Stimulated activated CD4-positive, alpha-beta T cell treated with anti-CD3 and anti-CD28 coated beads, Interleukin-1b, Interleukin-23, amount 100 ng/mL, for 48 hours (primary cell): ENCODE measurements around the gene AMPD2.

Experiments
- DNase-seq: peaks from one replicate; pipeline ENCODE4 v3.0.0-alpha.2; 2020

The AMPD2 gene

DNA sequence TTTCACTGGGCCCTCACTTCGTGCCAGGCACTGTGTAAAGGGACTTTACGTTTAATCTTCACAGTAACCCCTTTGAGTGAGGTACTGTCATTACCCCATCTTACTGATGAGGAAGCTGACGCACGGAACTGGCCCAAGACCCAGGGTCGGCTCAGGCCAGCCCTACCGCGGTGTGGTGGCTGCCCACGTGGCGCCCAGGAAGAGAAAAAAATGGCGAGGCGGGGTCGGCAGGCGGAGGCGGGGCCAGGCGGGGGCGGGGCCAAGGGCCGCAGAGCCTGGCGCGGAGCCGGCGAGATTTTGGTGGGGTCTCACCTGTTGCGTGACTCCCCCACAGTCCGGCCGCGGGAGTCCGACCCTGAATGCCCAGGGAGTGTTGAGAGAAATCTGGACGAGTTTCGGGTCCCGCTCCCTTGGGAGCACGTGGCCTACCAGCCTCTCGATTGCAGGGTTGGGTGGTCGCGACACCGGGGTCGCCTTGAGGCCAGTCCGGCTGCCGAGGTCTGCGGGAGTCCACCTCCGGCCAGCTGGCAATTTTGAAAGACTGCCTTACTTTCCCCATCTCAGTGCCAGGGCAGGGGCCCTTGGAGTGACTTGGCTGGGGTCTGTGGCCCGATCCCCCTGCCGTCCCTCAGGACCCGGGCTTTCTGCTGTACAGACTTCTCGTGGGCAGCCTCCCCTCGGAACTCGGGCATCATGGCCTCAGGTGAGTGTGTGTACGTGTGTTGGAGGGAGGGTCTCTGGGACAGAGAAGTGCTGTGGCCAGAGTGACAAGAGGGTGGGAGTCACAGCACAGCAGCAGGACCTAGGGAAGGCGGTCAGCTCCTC, at the start of gene AMPD2, which contains the start of gene GNAT2:
Gene AMPD2 (plus strand): TSS at position 262 of the 825 bp plus-strand sequence. CDS start 1,339 bp downstream, outside the sequence.
Gene GNAT2 (minus strand): TSS at position 41 of the 825 bp plus-strand sequence. CDS start 6,746 bp downstream, outside the sequence.
- DNase-seq, result peak; percentile 78

DNA sequence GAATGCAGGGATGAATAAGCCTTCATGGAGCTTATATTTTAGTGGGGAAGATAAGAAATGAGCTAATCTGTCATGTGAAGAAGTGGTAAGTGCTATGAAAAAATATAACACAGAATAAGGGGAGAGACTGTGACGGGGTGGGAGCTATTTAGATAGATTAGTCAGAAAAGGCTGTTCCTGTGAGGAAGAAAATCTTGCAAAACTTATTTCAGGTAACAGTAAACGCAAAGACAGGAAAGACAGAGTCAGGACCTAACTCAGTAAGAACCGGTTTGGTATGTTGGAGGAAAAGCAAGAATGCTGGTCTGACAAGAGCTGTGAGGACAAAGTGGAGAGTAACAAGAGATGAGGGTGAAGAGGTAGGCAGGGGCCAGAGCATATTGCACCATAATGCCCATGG, 49.2 kb upstream of the AMPD2 start:
- no peak for DNase-seq

DNA sequence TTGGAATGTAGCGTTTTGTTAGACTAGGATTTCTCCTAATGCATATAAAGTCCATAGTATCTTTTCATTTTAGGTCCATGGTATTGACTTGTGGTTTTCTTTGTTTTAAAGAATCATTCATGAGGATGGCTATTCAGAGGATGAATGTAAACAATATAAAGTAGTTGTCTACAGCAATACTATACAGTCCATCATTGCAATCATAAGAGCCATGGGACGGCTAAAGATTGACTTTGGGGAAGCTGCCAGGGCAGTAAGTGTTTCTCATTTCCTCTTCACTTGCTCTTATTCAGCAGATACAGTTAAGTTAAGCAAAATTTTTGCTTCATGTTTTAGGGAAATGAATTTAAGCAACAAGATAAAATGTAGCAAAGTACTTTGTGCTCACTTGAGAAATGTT, 45.9 kb upstream of the AMPD2 start:
- no peak for DNase-seq

DNA sequence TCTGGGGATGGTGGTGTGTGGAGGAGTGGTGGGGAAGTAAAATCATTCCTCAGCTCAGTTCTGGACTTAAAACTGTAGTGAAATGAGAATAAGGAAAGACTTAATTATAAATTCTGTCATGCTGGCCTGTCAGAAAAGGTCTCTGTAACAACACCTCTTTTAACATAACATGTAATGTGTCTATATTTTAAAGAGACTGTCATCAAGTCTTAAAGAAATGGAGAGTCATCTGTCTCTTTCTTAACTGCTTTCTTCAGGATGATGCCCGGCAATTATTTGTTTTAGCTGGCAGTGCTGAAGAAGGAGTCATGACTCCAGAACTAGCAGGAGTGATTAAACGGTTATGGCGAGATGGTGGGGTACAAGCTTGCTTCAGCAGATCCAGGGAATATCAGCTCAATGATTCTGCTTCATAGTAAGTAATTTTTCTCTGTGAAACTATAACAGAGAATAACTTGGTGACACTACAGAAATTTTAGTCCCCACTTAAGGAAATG, 40.6 kb upstream of the AMPD2 start:
- DNase-seq, result no peak

DNA sequence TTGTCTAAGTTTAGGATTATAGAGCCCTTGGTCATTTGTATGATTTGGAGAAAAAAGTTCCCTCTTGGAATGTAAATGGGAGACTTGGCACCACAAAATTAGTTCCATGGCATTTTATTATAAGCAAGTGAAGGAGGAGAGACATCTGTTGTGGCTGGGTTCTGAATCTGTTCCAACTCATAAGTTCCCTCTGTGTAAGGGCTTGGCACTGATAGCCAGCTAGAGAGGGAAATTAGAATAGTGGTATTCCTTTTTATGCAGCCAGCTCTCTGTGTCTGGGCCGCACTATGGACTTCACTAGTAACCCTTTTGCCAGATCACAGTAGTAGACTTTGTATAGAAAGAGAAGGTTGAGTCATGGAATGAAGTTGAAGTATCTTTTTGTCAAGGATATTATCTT, 40.1 kb upstream of the AMPD2 start:
- DNase-seq, result no peak

DNA sequence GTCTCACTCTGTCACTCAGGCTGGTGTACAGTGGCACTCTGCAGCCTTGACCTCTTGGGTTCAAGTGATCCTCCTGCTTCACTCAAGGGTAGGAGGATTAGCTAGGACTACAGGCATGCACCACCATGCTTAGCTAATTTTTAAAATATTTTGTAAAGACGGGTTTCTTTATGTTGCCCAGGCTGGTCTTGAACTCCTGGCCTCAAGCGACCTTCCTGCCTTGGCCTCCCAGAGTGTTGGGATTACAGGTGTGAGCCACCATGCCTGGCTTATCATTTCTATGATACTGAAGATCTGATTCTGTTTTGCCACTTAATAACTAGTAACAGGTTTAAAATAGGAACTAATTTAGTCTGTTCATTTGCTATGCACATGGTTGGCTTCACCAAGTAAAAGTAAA, 37.6 kb upstream of the AMPD2 start:
- no peak for DNase-seq

DNA sequence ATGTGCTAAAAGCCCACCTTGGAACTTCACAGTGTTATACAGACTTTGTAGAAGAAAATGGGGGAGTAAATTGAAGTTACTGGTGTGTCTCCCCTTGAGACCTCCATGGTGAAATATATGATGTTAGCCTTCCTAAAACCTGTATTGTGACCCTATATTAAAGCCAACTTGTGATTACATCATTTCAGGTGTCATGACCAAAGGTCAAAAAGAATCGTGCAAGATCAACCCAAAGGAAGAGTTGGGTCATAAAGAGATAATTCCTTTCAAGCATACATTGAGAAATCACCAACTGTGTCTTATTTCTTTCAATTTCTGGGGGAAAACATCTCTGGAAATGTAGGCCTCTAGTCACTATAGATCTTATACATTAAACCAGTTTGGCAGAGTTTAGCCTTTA, 34.9 kb upstream of the AMPD2 start:
- no peak for DNase-seq

- DNase-seq, result no peak
These were observed 33.6 kb upstream of the AMPD2 start for GRCh38 chr1:109586055-109586454.

DNA sequence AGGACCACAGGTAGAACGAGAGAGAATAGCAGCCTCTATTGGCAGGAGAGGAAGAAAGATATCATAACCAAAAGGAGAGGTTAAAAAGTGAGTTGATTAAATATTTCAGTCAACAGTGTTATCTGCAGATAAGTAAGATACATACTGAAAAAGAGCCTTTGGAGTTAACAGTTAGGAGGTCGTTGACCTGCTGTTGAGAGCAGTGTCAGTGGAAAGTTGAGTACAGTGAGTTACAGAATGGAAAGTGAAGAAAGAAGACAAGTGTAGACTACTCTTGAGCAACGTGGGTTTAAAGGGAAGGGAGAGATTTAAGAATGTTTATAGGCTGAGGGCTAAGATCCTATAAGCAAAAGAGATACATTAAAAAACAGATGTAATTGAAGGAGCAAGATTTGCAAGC, 30.5 kb upstream of the AMPD2 start:
- DNase-seq, result no peak

DNA sequence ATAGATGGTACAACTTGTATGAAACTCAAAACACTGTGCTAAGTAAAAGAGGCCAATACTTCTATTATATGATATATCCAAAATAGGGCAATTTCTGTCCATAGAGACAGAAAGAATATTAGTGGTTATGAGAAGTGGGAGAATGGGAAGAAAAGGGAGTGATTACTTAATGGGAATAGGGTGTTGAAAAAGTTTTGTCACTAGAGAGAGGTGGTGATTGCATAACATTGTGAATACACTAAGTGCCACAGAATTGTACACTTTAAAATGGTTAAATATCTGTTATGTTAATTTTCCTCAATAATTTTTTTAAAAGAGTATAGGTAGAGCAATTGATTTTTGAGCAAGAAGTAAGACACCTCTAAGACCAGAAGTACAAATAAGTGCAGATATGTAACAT, 30.0 kb upstream of the AMPD2 start:
- no peak for DNase-seq

DNA sequence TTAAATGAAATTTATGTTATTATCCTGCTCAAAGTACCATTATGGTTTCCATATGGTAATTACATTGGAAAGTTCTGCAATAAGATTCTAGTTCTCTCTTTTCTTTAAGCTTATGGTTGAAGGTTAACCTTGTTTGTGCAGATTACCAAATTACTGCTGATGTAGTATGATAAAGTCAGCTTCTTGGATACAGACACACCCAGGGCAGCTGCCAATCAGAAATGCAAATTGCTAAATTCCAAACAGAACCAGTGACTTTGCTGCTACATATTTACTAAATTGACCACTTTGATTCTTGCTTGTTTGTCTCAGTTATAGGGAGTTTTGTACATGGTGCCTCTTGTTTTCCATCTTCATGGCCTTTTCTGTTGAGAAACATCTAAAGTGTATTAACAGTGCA, 26.7 kb upstream of the AMPD2 start:
- no peak for DNase-seq

DNA sequence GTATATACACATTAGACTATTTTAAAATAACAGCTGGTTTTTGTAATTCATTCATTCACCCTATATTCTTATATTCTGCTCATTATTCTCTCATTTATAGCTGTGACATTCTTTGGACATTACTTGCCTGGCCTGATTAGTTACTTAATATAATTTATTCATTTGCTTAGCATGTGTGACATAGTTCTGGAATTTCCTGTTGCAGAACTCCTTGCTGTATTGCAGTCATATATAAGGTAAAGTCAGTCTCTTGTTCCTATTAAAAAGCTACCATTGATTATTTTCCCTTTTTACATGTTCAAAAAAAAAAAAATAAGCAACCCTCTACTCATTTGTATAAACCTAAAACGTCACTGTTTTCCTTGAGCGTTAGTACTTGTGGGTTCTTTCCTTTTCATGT, 24.1 kb upstream of the AMPD2 start:
- DNase-seq, result no peak

GRCh38 chr1:109598156-109598555, 21.5 kb upstream of the AMPD2 start:
- no peak for DNase-seq

DNA sequence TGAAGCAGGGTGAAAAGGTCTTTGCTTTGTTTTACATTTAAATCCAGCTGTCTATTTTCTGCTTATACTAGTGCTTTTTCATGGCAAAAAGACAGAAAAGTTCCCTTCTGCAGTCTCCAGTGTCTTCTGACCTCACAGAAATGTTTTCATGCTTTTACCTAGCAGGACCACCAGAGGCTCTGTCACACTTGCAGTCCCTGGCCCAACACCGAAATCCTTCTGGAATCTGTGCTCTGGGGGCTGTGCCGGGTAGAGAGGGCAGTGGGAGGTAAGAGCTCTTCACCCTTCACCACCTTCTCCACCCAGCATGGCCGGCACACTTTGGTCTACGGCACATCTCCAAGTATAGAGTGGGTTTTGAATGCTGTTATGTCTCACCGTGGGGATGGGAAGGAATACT, 21.0 kb upstream of the AMPD2 start:
- no peak for DNase-seq

DNA sequence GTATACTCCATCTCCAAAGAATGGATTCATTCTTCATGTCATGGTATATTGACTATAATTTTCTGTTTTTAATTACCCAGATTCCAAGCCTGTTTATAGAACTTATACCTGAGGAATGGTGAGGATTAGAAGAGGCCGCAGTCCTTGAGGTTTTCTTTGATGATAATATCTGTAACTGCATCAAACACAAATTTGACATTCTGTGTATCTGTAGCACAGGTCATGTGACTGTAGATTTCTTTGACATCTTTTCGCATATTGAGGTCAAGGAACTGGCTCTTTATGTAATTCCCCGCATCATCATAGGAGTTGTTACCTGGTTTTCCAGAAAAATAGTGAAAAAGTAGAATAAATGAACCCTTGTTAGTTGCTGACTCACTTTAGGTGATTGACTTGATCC, 16.4 kb upstream of the AMPD2 start:
- no peak for DNase-seq

- DNase-seq, result no peak
These were observed 14.3 kb upstream of the AMPD2 start for GRCh38 chr1:109605381-109605780.

DNA sequence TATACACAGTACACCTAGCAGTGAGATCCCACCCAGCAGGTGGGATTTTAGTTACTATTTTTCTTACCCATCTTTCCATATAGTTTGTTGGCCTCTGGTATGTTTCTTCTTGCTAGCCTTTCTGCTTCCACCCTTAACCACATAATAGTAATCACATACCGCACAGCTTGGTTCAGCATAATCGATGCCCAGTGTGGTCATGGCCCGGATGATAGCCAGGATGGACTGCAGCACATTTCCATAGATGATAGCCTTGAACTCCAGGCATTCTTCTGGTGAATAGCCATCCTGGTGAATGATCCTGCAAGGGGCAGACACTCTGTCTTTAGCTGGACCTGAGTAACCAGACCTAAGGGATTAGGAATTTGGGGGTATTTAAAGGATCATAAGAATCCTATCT, 9.8 kb upstream of the AMPD2 start:
- no peak for DNase-seq

GRCh38 chr1:109610609-109611307, 8.9 kb upstream of the AMPD2 start:
- no peak for DNase-seq

DNA sequence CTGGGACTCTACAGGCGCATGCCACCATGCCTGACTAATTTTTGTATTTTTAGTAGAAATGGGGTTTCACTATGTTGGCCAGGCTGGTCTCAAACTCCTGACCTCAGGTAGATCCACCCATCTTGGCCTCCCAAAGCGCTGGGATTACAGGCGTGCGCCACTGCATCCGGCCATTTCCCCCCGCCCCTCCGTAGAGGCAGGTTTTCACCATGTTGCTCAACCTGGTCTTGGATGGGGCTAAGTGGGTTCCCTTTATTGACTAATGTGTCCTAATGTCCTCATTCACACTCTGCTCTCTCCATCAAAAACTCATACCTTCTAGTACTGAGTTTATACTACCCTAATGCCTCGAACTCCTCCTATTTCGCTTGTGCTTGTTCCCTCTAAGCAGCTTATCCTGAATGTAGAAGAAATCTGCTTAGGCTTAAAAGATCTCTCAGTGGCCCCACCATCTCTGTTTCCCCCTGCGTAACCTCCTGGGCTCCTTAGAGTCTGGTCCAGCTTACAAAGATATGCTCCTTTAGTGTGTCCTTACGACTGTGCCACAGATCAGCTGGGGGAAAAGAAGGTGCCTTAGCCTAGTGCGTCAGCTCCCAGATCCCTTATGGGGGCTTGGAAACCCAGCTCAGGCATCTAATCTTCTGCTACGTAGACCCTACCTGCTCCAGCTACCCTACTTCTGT, 8.2 kb upstream of the AMPD2 start:
- no peak for DNase-seq

DNA sequence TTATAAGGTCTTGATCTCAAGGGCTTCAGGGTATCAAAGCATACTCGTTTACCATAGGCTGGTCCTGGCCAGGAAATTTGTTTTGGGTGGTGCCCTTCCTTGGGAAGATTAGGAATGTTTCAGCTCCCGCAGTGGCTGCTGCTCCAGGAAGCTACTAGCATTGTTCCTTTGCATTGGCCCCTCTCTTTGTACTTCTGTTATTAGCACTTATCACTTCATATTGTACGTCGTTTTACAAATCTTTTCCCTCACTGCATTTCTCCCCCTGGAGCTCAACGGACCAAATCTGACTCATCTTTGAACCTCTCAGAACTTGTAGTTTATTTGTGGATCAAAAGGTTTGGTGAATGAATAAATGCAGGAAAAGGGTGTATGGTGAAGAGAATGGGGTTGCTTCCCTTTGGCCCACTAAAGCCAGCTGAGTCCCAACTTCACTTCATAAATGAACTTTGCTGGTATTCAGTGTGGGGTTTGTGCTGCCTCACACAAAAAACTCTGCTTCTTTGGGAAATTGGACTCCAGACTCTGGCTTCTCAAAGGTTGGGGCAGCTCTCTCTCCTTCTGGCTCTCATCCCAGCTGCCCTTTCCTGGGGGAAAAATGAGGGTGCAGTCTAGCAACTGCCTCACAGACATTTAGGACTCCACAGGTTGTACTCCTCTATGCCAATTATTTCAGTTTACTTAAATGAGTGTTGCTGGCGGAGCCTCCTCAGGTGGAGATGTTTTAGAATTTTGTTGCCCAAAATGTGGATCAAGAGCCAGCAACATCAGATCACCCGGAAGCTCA, 6.1 kb upstream of the AMPD2 start:
- DNase-seq, result no peak

- no peak for DNase-seq
These were observed 3.8 kb upstream of the AMPD2 start for GRCh38 chr1:109615879-109616278.

DNA sequence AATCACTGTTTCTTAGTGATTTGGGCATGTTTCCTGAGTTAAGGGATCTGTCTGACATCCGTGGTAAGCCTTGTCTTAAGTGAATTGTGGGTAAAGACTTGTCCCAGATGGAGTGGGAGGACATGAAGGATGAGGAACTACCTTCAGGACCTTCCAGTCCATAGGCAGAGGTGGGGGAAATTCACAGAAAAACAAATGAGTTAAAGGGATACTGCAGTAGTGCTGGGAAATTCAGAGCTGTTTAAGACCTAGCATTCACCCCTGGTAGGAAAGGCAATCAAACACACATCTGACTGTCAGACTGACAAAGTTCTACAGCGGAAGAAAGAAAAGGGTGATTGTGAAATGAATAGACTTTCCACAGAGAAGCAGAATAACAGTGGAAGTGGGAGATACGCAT, 3.2 kb upstream of the AMPD2 start:
- no peak for DNase-seq

DNA sequence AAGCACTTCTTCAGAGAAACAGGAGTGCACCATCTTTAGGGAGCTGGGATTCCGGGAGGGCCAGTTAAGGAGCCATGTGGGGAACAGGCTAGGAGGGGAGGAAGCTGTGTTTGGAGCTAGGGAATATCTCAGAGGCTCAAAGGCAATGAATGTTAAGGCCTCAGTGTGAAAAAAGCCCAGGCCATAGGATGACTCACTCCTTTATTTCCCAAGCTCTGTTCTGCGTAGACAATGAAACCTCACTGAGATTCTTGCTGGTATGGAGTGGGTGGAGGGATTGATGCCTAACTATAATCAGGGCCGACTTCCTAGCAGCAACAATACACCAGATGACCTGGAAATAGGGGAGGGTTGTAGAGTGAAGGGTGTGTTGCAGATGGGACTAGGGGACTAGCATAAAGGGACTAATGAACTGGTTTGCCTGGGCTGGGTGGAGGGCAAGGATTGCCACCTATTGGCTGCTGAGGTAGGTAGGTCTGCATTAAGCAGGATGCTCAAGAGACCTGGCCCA, 2.3 kb upstream of the AMPD2 start:
- DNase-seq, result no peak
